GM12878 (cell line): ENCODE measurements around the gene GPR87. TPM values are rescaled to one million over a fixed set of nuclear protein-coding genes. Genes with fewer than 3 reads are reported as not detected.

ENCODE experiments used
- ATAC-seq: fragments of 200-7000 bp; cut with Tn5 transposase; 3 replicates; pipeline ENCODE4 v1.9.1; 2020; ENCODE audit warnings: mild to moderate bottlenecking, moderate library complexity
- BruUV-seq: library from RNA; stranded (reverse); fragments of 400-500 nt; replicated peaks from 2 replicates; lab custom pipeline; 2021; lab: Mats Ljungman, UMichigan
- CTCF ChIA-PET: fragments of 300-600 bp; sonication (Branson Sonifier 250); formaldehyde crosslinking; extraction: SDS; loops from one replicate; lab custom pipeline; 2021; ENCODE audit warnings: inconsistent platforms; lab: Yijun Ruan, JAX
- POLR2A ChIA-PET: fragments of 350-600 bp; formaldehyde crosslinking; extraction: SDS; loops from one replicate; lab custom pipeline; 2021; ENCODE audit warnings: inconsistent platforms; lab: Charles Lee
- RAD21 ChIA-PET: fragments of 300-600 bp; sonication (Branson Sonifier 250); formaldehyde crosslinking; loops from one replicate; lab custom pipeline; 2023; ENCODE audit warnings: antibody characterized with exemption; ENCODE audit not compliant: unreplicated experiment; lab: Charles Lee
- SMC1A ChIA-PET: fragments of 300-600 bp; sonication (Branson Sonifier 250); formaldehyde crosslinking; loops from one replicate; lab custom pipeline; 2023; ENCODE audit not compliant: unreplicated experiment, uncharacterized antibody; lab: Charles Lee
- DNase-seq: peaks from one replicate; pipeline ENCODE4 v3.0.0-alpha.2; 2011; ENCODE audit warnings: low read depth, low spot score
- FAIRE-seq: peaks from 3 replicates; lab custom pipeline; 2011; peaks lifted over from hg19 to GRCh38; lab: Jason Lieb, UNC
- H2AFZ ChIP-seq: 2 replicates; pipeline ENCODE4 v1.6.0; 2011; ENCODE audit warnings: low read depth, low read length, control low read depth; ENCODE audit not compliant: control insufficient read depth
- H3K27ac ChIP-seq: 2 replicates; pipeline ENCODE4 v1.5.1; 2011; ENCODE audit warnings: control low read depth; ENCODE audit not compliant: control insufficient read depth, insufficient read depth
- H3K27me3 ChIP-seq, 2 experiments: replicated peaks in 1 of 2; 2 replicates each; pipeline versions ENCODE4 v1.6.0 to v1.6.1; 2011; ENCODE audit warnings: low read length in 1 of 2; ENCODE audit not compliant: control insufficient read depth in 2 of 2, insufficient read depth in 2 of 2
- H3K36me3 ChIP-seq, 2 experiments: 2 replicates each; pipeline ENCODE4 v1.5.1; 2011; ENCODE audit warnings: low read length in 1 of 2; ENCODE audit not compliant: control insufficient read depth in 2 of 2, insufficient read depth in 2 of 2
- H3K4me1 ChIP-seq: 2 replicates; pipeline ENCODE4 v1.6.1; 2011; ENCODE audit warnings: mild to moderate bottlenecking, low read length, moderate library complexity, mixed read lengths; ENCODE audit not compliant: control insufficient read depth, insufficient read depth
- H3K4me2 ChIP-seq: 2 replicates; pipeline ENCODE4 v1.6.0; 2011; ENCODE audit warnings: control low read depth; ENCODE audit not compliant: control insufficient read depth, insufficient read depth
- H3K4me3 ChIP-seq: fragments of 200-600 bp; sonication (generic); 2 replicates; pipeline ENCODE4 v1.5.1; 2016
- H3K79me2 ChIP-seq: 2 replicates; pipeline ENCODE4 v1.6.0; 2011; ENCODE audit warnings: low read length; ENCODE audit not compliant: control insufficient read depth, insufficient read depth
- H3K9ac ChIP-seq: 2 replicates; pipeline ENCODE4 v1.8.0; 2011; ENCODE audit warnings: low read length, control low read depth, mixed read lengths; ENCODE audit not compliant: control insufficient read depth, insufficient read depth
- H3K9me3 ChIP-seq: replicated peaks from 3 replicates; pipeline ENCODE4 v1.5.1; 2011; ENCODE audit warnings: mild to moderate bottlenecking, low read length; ENCODE audit not compliant: control insufficient read depth, insufficient read depth
- H4K20me1 ChIP-seq: 2 replicates; pipeline ENCODE4 v1.6.0; 2011; ENCODE audit not compliant: control insufficient read depth, insufficient read depth
- ASH2L ChIP-seq: fragments of 300-600, 200-600 bp; sonication (generic); IDR thresholded peaks from 2 replicates; pipeline ENCODE4 v1.6.1; 2017; ENCODE audit warnings: low read depth, mild to moderate bottlenecking, borderline replicate concordance
- CREM ChIP-seq: IDR thresholded peaks from 2 replicates; pipeline ENCODE4 v1.6.1; 2014; ENCODE audit warnings: antibody characterized with exemption, low read depth
- GABPA ChIP-seq: IDR thresholded peaks from 2 replicates; pipeline ENCODE4 v1.6.1; 2014; ENCODE audit warnings: antibody characterized with exemption, low read depth, mild to moderate bottlenecking, inconsistent platforms
- HDGF ChIP-seq: fragments of 450-650 bp; IDR thresholded peaks from 2 replicates; pipeline ENCODE4 v1.6.1; 2016; ENCODE audit warnings: antibody characterized with exemption
- RUNX3 ChIP-seq: IDR thresholded peaks from 2 replicates; pipeline ENCODE4 v1.6.1; 2012; ENCODE audit warnings: low read length, inconsistent platforms
- SRF ChIP-seq, 2 experiments: IDR thresholded peaks; 2 replicates each; pipeline ENCODE4 v1.6.1; 2011; ENCODE audit warnings: low read depth in 2 of 2, low read length in 2 of 2, mild to moderate bottlenecking in 1 of 2, moderate library complexity in 1 of 2
- SUPT20H ChIP-seq: IDR thresholded peaks from 2 replicates; pipeline ENCODE4 v1.6.1; 2011; ENCODE audit warnings: low read depth, mild to moderate bottlenecking, low read length, moderate library complexity, borderline replicate concordance; ENCODE audit not compliant: control insufficient read depth
- TAF1 ChIP-seq: IDR thresholded peaks from 2 replicates; pipeline ENCODE4 v1.6.1; 2011; ENCODE audit warnings: mild to moderate bottlenecking, low read depth, low read length, borderline replicate concordance
- TBL1XR1 ChIP-seq: IDR thresholded peaks from 2 replicates; pipeline ENCODE4 v1.6.1; 2012; ENCODE audit warnings: low read depth, low read length, improper control_type of control experiment
- ZNF384 ChIP-seq: IDR thresholded peaks from 2 replicates; pipeline ENCODE4 v1.6.1; 2012; ENCODE audit warnings: low read depth, mild to moderate bottlenecking, low read length, improper control_type of control experiment, borderline replicate concordance
- WGBS: methylation state at CpG from one replicate; pipeline ENCODE4 v1.1.6; 2016; ENCODE audit warnings: low lambda C conversion rate; ENCODE audit not compliant: insufficient replicate concordance, insufficient coverage; ENCODE audit errors: missing lambda C conversion rate; 5-methylcytosine and 5-hydroxymethylcytosine counted together
- in situ Hi-C: fragments of 300-500 bp; cut with MboI; formaldehyde crosslinking; loops from 9 replicates; pipeline ENCODE4 v1.14.3; 2018; ENCODE audit warnings: mixed read lengths
- intact Hi-C: fragments of 100-400 bp; cut with micrococcal nuclease; formaldehyde crosslinking; loops from one replicate; pipeline ENCODE4 v1.14.2; 2022; ENCODE audit not compliant: unreplicated experiment
- polyA plus RNA-seq, 11 experiments: library from polyadenylated mRNA; depleted of rRNA in 4 of 11; unstranded in 6 of 11; stranded (reverse) in 5 of 11; fragments of >200 nt; fragmentation: Nextera tagmentation in 4 of 11; fragmentation: Illumina TruSeq in 1 of 11; extraction: Ambion mirVana in 4 of 11; extraction: Trizol in 1 of 11; gene quantifications; 1 replicate in 1 of 11; 2 replicates in 10 of 11; pipeline versions ENCODE4 v1.2.1 to v1.2.3, GENCODE V29; 2011 to 2016; ENCODE audit warnings: inconsistent platforms in 2 of 11, missing spikeins in 2 of 11, low read depth in 1 of 11
- total RNA-seq, 4 experiments: library from RNA; depleted of rRNA in 3 of 4; stranded (reverse); fragments of >200 nt in 3 of 4; fragmentation: Illumina TruSeq in 1 of 4; extraction: Trizol in 1 of 4; gene quantifications; 2 replicates each; pipeline versions ENCODE4 v1.2.1 to v1.2.3, GENCODE V29; 2013 to 2021
- TF ChIP-seq, protein P1 (sequence below): fragments of 150-350 bp; IDR thresholded peaks from 2 replicates; pipeline ENCODE4 v1.6.1; 2016; ENCODE audit warnings: low read depth, low read length
- TF ChIP-seq, protein P2 (sequence below): fragments of 450-650 bp; IDR thresholded peaks from 2 replicates; pipeline ENCODE4 v1.6.1; 2018; ENCODE audit warnings: mild to moderate bottlenecking, low read depth, moderate library complexity; ENCODE audit not compliant: partially characterized antibody

Gene GPR87
- total and polyA plus RNA-seq, 10 of the 15 experiments (the other 5 are each of a cell fraction or from before 2014, with no cell fraction given), result 0.06 to 0.27 (median 0.16) TPM; not detected in 5

DNA sequence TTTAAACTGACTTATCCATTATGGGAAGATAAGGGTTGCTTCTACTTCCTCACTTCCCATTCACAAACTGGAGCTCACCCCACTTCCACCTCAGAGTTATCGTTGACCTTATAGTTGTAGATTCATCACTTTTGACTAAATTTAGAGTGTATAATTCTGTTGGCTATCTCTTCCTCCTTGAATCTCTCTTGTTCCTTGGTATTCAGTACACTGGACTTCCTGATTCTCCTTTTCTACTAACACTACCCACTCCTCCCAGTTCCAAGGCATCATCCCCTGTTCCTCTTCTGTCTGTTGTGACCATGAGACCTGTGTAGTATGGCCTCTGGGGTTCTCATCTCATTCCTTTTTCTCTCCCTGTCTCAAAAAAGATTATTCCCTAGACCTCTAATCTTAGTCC, 5.9 kb upstream of the GPR87 start (continued):
- TF ChIP-seq ASH2L (no peak), HDGF (no peak), GABPA (no peak), SUPT20H (no peak)

DNA sequence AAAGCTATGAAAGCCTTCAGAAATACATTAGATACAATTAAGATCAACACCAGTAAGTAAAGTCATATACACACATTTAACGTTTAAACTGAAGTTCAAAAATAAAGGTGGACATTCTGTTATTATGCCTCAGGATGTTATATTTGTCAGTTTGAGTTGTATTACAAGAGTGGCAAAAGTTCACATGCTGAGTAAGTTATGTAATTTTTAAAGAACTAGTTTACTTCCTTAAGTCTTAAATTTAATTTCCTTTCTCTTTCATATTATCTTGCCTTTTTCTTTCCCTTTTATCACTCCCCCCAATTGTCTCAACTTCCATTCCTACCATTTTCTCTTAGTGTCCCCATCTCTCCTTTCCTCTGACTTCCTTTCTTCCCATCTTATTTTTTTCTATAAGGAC, 4.9 kb upstream of the GPR87 start:
- H3K79me2 ChIP-seq, result no peaks in the 10 kb centered on the region
- ChIA-PET POLR2A (no interaction called here), SMC1A (interaction anchor here (1.6 kb wide), 1 partner anchor 14 kb away, joined by 3 read pairs; no protein-coding TSS in a partner anchor)
- DNase-seq, result no peak
- no peaks in the 10 kb centered on the region for H3K4me1 ChIP-seq
- in situ Hi-C loops, result no loop called here
- H3K9me3 ChIP-seq, result no peaks in the 10 kb centered on the region
- TF ChIP-seq ZNF384 (no peak), CREM (no peak), TBL1XR1 (no peak), SRF (IDR thresholded peaks at IDR 0.05; ENCODE audit: low read depth in 2 of 2, low read length in 2 of 2) (no peak), TAF1 (no peak), GABPA (no peak), RUNX3 (no peak)
- TF ChIP-seq, protein P1, sequence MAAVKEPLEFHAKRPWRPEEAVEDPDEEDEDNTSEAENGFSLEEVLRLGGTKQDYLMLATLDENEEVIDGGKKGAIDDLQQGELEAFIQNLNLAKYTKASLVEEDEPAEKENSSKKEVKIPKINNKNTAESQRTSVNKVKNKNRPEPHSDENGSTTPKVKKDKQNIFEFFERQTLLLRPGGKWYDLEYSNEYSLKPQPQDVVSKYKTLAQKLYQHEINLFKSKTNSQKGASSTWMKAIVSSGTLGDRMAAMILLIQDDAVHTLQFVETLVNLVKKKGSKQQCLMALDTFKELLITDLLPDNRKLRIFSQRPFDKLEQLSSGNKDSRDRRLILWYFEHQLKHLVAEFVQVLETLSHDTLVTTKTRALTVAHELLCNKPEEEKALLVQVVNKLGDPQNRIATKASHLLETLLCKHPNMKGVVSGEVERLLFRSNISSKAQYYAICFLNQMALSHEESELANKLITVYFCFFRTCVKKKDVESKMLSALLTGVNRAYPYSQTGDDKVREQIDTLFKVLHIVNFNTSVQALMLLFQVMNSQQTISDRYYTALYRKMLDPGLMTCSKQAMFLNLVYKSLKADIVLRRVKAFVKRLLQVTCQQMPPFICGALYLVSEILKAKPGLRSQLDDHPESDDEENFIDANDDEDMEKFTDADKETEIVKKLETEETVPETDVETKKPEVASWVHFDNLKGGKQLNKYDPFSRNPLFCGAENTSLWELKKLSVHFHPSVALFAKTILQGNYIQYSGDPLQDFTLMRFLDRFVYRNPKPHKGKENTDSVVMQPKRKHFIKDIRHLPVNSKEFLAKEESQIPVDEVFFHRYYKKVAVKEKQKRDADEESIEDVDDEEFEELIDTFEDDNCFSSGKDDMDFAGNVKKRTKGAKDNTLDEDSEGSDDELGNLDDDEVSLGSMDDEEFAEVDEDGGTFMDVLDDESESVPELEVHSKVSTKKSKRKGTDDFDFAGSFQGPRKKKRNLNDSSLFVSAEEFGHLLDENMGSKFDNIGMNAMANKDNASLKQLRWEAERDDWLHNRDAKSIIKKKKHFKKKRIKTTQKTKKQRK, result no peak
- TF ChIP-seq, protein P2, sequence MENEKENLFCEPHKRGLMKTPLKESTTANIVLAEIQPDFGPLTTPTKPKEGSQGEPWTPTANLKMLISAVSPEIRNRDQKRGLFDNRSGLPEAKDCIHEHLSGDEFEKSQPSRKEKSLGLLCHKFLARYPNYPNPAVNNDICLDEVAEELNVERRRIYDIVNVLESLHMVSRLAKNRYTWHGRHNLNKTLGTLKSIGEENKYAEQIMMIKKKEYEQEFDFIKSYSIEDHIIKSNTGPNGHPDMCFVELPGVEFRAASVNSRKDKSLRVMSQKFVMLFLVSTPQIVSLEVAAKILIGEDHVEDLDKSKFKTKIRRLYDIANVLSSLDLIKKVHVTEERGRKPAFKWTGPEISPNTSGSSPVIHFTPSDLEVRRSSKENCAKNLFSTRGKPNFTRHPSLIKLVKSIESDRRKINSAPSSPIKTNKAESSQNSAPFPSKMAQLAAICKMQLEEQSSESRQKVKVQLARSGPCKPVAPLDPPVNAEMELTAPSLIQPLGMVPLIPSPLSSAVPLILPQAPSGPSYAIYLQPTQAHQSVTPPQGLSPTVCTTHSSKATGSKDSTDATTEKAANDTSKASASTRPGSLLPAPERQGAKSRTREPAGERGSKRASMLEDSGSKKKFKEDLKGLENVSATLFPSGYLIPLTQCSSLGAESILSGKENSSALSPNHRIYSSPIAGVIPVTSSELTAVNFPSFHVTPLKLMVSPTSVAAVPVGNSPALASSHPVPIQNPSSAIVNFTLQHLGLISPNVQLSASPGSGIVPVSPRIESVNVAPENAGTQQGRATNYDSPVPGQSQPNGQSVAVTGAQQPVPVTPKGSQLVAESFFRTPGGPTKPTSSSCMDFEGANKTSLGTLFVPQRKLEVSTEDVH, result no peak
- TF ChIP-seq, all 136 proteins: peak for 0
- FAIRE-seq (no peak), ATAC-seq (no peak)
- H3K27me3 ChIP-seq, result no peaks in the 10 kb centered on the region; a peak in 2 of 4 replicates
- no peak overlapping the region for H3K4me3 ChIP-seq
- no peaks in the 10 kb centered on the region for H4K20me1 ChIP-seq
- H3K9ac ChIP-seq, result no peak overlapping the region
- no peak overlapping the region for H3K27ac ChIP-seq
- ChIA-PET CTCF (interaction anchor here (0.6 kb wide), 1 partner anchor 1572 kb away, joined by 3 read pairs; no protein-coding TSS in a partner anchor), RAD21 (no interaction called here)
- intact Hi-C loops, result no loop called here
- H3K36me3 ChIP-seq, result no peaks in the 10 kb centered on the region
- H3K4me2 ChIP-seq, result no peak overlapping the region
- 0% methylated on average over 1 of the region's 1 CpG for WGBS
- BruUV-seq, result no TSS peak
- no peak overlapping the region for H2AFZ ChIP-seq
